GM04504 (cell line): ENCODE data around the gene BCL2L13.

Experiments
- DNase-seq: peaks from one replicate; pipeline ENCODE4 v3.0.0-alpha.2; 2012; ENCODE audit warnings: low read depth

BCL2L13 gene

GRCh38 chr22:17779286-17780115 is 140.9 kb downstream of the BCL2L13 start:
- DNase-seq: no peak

- DNase-seq: no peak
These were observed 141.7 kb downstream of the BCL2L13 start for GRCh38 chr22:17780116-17780740.
